Stimulated activated CD4-positive, alpha-beta T cell treated with anti-CD3 and anti-CD28 coated beads, Interleukin-15, amount 100 ng/mL, for 1 hour (primary cell): Measurements from ENCODE around the gene SOWAHA.
"Not testable (repeated sequence)": the region's sequence is repeated elsewhere in the genome, so short reads cannot be mapped to it uniquely, and the experiment has no call there.

Experiments used
- DNase-seq, 2 donors: peaks; one replicate each; pipeline ENCODE4 v3.0.0-alpha.2; 2020; ENCODE audit warnings: low read depth in 1 of 2, low spot score in 1 of 2

SOWAHA gene

GRCh38 chr5:132806804-132807162 lies 6.3 kb upstream of the SOWAHA start:
- DNase-seq: not testable (repeated sequence)

- no peak for DNase-seq
These were observed 5.8 kb upstream of the SOWAHA start for GRCh38 chr5:132807163-132807838.

DNA sequence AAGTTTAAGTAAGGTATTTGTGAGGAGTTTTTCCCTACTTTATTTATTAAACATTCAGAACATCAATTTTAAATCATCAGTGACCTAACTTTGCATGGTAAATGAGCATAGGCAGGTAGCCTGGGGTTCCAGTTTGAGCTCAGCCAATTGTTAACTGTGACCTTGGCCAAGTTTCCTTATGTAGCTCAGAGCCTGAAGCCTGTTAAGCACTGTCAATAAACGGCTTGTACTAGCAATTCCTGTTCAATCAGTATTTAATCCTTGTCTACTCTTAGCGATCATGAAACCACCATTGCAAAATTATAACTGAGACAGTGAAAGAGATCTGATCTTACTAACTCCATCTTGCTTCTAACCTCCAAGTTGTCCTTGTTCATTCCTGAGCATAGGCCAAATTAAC lies 4.7 kb upstream of the SOWAHA start:
- DNase-seq: no peak

DNA sequence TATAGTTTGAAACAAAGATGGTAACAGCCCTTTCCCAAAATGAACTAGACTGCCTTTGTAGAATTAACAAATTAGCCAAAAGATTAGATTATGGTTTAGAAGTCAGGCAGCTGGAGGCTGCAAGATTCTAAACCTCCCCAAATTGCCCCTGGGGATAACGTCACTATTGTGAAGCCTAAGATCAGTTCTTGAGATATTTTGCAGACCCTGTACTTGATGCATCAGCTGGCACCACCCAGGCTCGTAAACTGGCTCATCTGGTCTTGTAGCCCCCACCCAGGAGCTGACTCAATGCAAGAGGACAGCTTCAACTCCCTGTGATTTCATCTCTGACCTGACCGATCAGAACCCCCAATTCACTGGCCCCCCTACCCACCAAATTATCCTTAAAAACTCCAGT lies 4.2 kb upstream of the SOWAHA start:
- no peak for DNase-seq

DNA sequence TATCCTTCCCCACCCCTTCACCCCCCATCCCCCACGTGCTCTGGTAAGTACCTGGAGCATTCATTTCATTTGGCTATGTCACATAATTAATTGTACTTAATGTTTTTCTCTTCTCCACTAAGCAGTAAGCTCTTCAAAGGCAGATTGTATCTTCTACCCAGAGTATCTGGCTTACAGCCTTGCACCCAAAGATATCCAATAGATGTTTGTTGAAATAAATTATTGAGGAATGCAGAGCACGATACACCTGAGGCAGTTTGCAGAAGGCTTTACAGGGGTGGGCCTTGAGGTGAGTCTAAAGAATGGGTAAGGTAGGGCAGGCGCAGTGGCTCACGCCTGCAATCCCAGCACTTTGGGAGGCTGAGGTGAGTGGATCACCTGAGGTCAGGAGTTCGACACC lies 2.5 kb upstream of the SOWAHA start:
- DNase-seq: no peak

- DNase-seq: no peak
These were observed 858 bp upstream of the SOWAHA start for GRCh38 chr5:132812123-132812765.

DNA sequence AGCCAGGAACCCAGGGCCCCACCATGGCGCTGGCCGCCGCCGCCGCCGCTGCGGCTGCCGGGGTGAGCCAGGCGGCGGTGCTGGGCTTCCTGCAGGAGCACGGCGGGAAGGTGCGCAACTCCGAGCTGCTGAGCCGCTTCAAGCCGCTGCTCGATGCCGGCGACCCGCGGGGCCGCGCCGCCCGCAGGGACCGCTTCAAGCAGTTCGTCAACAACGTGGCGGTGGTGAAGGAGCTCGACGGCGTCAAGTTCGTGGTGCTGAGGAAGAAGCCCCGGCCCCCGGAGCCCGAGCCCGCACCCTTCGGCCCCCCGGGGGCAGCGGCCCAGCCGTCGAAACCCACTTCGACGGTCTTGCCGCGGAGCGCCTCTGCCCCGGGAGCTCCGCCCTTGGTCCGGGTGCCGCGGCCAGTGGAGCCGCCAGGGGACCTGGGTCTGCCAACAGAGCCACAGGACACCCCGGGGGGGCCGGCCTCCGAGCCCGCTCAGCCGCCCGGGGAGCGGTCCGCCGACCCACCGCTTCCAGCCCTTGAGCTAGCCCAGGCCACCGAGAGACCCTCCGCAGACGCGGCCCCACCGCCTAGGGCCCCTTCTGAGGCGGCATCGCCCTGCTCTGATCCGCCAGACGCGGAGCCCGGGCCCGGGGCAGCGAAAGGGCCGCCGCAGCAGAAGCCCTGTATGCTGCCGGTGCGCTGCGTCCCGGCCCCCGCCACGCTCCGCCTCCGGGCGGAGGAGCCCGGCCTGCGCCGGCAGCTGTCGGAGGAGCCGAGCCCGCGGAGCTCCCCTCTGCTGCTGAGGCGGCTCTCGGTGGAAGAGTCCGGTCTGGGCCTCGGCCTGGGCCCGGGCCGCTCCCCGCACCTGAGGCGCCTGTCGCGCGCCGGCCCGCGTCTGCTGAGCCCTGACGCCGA lies 749 bp downstream of the SOWAHA start:
- DNase-seq: peak in 1 of 2 donors; percentile 16

DNA sequence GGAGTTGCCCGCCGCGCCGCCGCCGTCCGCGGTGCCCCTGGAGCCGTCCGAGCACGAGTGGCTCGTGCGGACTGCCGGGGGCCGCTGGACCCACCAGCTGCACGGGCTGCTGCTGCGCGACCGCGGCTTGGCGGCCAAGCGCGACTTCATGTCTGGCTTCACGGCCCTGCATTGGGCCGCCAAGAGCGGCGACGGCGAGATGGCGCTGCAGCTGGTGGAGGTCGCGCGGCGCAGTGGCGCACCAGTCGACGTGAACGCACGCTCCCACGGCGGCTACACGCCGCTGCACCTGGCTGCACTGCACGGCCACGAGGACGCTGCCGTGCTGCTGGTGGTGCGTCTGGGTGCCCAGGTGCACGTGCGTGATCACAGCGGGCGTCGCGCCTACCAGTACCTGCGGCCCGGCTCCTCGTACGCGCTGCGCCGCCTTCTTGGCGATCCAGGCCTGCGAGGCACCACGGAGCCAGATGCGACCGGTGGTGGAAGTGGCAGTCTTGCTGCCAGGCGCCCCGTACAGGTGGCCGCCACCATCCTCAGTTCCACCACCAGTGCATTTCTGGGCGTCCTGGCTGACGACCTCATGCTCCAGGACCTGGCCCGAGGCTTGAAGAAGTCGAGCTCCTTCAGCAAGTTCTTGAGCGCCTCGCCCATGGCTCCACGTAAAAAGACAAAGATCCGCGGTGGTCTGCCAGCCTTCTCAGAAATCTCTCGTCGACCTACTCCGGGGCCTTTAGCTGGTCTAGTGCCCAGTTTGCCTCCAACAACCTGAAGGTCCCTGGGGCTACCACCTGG lies 1.6 kb downstream of the SOWAHA start:
- DNase-seq: no peak

DNA sequence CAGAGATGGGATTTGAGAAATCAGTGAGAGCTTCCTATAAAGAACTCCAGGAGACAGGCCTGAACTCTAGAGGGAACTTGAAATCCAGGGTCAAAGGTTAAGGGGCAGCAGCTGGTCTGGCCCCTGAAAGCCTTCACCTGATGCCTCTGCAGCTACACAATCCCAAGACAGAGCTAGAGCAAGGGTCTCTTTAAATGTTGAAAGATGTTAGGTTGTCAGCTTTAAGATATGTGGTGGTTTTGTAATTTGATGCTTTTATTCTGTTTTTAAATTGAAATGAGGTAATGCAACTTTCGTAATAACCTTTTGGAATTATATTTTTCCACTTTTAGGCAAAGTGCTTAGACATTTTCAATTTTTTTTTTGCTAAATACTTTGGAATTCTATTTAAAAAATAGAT lies 2.4 kb downstream of the SOWAHA start:
- DNase-seq: no peak

DNA sequence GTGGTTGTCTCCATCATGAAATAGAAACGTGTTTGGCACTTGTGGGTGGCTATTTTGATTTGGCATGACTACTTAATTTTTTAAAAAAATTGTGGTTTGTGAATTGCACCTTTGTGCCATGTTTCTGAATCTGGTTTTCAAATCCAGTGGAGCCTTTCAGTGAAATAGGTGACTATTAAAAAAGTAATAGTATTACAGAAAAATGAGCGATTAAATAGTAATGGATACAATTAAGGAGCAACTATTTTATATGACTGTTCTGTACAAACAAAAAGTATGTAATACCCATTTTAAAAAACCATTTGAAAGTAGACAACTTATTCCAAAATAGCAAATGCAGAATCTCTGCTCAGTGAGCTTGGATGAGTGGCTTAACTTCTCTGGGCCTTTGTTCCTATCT lies 3.0 kb downstream of the SOWAHA start:
- no peak for DNase-seq

GRCh38 chr5:132816554-132816953 lies 3.5 kb downstream of the SOWAHA start:
- no peak for DNase-seq

- DNase-seq: no peak
These were observed 3.9 kb downstream of the SOWAHA start for GRCh38 chr5:132817011-132817410.

GRCh38 chr5:132819468-132819867 lies 6.4 kb downstream of the SOWAHA start:
- no peak for DNase-seq

- DNase-seq: peak; percentile 74 to 79
These were observed 7.2 kb downstream of the SOWAHA start for GRCh38 chr5:132820162-132820754.

DNA sequence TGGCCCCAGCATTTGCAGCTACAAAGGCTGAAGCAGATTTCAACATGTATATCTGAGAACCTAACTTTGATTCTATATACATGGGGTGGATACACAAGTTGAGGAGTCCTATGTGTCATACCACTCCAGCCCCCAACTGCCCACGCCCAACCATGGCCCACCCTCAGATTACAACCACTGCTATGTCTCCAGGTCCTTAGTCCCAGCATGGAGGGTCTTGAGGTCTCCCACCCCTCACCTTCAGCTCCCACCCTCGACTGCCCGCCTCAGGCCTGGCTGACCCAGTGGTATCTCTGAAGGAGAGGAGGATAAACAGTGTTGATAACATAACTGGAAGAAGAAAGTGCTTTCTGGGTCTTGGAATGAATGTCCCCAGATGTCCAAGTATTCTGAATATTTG lies 8.2 kb downstream of the SOWAHA start:
- DNase-seq: no peak

GRCh38 chr5:132821791-132822190 lies 8.7 kb downstream of the SOWAHA start:
- no peak for DNase-seq

GRCh38 chr5:132822650-132823480 lies 9.8 kb downstream of the SOWAHA start:
- no peak for DNase-seq

DNA sequence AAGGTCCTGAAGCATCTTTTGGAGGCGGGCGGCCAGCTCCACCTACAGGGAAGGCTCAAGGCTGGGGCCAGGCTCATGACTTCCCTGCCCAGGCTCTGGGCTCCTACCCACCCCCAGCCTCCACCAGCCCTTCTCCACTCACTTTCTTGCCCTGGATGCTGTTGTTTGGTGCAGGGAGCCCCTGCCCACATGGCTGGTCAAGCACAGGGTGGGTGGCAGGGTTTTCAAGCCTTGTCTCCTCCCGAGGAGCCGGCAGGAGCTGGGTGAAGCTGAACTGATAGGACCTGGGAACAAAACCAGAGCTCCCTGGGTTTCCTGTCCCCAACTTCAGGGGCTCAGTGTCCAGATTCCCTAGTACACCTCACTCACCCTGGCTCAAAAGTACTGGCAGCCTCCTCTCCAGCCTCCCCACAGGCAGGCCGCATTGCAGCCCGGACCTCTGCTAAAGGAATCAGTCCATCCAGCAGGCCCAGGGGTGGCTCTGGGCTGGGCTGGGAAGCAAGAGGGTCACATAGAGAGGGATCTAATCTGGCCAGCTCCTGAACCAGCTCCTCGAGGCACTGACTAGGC lies 10.5 kb downstream of the SOWAHA start:
- no peak for DNase-seq

- DNase-seq: no peak
These were observed 11.3 kb downstream of the SOWAHA start for GRCh38 chr5:132824426-132824825.
